HuH-7.5 (cell line): ENCODE results near the gene SCLY.
"Not testable (repeated sequence)": the region's sequence is repeated elsewhere in the genome, so short reads cannot be mapped to it uniquely, and the experiment has no call there.

Source experiments
- DNase-seq: peaks from one replicate; pipeline ENCODE4 v3.0.0; 2011; ENCODE audit warnings: low spot score

The SCLY gene

DNA sequence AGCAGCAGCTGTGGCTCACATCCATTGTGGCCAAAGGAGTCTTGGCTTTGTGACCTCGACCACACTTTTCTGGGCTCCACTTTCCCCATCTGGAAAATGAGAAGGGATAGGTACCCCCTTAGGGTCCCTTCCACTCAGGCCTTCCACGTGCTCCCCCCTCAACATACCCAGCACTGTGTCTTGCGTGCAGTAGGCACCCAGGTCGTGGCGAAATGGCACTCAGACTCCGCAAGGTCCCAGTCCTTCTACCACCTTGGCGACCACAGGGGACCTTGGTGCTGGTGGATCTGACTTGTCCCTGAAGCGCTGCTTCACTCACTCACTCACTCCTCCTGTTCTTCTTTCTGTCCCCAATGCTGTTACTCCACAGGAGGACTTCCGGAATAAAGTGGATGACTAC, 19.9 kb upstream of the SCLY start:
- DNase-seq: no peak

GRCh38 chr2:238042090-238042489, 18.7 kb upstream of the SCLY start:
- DNase-seq: no peak

DNA sequence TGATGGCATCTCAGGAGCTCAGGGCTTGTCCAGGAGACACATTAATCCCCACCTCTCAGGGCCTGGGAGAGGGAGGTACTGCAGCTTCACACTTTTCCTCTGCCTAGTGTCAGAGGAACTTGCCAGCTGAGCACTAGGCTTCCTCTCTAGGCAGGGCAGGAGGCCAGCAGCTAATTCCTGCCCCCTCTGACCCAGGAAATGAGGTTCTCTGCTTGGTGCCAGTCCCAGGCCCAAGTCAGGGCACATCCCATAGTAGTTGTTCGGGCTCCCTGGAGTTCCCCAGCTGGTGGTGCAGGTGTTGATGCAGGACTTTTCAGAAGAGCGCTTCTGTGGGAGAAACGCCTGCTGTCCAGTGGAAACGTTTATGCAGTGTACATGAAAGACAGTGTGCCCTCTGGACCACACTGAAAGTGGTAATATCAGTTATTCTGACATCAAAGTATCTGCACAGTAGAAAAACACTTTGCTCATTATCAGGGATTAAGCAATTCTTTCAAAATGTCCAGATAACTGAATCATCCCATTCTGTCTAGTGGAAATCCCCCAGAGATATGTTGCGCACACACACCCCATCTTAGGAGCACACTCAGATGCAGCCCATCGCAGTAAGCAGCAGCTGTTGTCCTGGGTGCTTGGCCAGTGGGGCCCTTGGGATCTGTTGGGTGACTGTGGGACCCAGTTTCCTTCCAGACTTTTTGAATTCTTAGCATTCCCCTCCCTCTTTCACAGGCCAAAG, 17.8 kb upstream of the SCLY start:
- DNase-seq: no peak

DNA sequence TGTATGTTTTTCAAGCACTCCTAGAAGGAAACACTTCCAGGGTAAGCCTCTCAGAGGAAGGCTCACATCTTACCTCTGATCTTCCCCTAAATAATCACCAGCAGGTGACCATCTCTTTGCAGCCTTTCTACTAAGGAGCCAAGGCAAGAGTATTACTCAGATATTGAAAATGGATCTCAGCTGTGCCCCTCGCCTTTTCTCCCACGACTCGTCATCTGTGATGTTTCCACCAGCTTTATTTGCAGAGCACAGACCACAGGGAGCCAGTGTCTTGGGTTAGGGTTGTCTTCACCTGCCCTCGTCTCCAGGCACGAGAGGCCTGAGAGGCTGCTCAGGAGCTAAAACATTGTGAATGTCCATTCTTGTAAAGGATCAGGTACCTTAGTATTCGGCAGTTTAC, 16.9 kb upstream of the SCLY start:
- no peak for DNase-seq

DNA sequence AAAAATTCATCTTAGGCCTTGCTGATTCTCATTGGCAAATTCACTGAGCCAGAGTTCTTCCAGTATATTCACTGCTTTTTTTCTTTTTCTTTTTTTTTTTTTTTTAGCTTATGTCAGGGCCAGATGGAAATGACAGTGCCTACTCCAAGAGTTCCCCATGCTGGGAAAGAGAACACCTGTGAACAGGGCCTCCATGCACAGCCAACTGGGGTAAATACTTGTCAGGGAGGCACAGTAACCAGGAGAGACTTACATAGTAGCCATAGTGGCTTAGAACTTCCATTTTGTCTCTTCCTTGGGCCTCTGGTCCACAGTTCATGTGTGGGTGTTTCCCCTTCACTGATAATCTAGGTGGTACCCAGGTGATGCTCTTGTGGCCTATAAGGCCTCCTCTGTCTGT, 15.2 kb upstream of the SCLY start:
- no peak for DNase-seq

DNA sequence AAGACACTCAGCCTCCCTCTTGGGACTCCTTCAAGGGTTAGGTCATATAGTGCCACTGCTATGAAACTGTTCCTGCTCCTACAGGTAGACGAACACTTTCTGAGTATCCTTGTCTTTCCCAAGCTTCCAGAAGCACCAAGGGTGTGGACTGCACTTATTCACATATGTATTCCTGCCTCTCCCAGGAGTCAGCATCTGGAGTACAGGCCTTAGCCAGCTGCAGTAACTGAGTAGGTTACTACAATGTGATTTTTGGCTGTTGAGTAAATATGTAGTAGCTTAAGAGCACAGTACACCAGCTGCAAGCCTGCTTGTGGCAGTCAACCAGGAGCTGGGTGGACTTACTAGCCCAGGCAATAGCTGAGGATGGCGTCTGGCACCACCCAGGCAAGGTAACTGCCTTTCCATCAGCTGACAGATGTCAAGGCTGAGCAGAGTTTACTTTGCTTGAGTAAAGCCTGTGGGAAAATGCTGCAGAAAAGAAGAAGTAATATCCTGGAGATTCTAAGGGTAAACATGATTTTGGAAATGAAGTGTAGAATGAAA, 14.0 kb upstream of the SCLY start:
- DNase-seq: no peak

DNA sequence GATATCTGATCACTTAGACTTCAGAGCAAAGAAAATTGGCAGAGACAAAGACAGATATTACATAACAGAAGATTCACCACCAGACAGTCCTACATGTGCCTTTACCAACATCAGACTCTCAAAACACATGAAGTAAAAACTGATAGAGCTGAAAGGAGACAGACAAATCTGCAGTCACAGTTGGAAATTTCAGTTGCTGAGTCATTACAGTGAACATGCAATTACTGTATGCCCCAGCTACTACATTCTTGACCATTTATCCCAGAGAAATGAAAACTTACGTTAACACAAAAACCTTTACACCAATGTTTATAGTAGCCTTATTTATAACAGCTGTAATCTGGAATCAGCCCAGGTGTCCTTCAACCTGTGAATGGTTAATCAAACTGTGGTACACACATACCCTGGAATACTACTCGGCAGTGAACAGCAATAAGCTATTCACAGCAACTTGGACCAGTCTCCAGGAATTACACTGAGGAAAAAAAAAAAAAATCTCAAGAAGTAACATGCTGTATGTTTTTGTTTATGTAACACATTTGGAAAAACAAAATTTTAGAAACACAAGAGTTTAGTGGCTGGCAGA, 7.5 kb upstream of the SCLY start:
- no peak for DNase-seq

DNA sequence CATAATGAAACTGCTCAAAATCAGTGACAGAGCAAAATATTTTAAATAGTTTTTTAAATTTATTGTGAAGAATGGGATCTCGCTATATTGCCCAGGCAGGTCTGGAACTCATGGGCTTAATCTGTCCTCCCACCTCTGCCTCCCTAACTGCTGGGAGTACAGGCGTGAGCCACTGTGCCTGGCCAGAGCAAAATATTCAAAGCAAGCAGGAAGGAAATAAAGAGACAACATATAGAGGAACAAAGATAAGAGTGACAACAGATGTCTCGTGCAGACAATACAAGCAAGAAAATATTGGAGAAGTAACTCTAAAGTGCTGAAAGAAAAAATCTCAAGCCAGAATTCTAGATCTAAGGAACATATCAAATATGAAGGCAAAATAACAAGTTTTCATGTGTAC, 5.0 kb upstream of the SCLY start:
- no peak for DNase-seq

GRCh38 chr2:238057696-238058575, 2.9 kb upstream of the SCLY start:
- DNase-seq: not testable (repeated sequence)

DNA sequence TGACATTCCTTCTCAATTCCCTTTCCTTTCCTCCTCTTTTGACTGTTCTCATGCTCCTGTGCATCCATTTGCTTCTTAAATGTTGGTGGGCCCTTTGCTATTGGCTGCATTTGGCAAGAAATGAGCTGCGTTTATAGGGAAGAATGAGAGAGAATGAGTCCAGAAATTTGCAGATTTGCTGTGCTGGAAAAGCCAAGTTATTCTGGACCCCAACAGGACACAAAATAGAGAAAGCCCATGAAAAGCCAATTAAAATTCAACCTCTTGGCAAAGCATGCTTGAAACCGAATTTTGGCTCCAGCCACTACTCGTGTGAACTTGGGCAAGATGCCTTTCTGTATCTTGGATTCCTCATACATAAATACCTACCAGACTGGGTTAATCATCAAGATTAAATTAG, 1.3 kb upstream of the SCLY start:
- no peak for DNase-seq

GRCh38 chr2:238060096-238060541, 682 bp upstream of the SCLY start:
- peak; percentile 46 for DNase-seq

GRCh38 chr2:238061315-238062202, 758 bp downstream of the SCLY start:
- peak; percentile 46 for DNase-seq

- DNase-seq: no peak
These were observed 2.8 kb downstream of the SCLY start for GRCh38 chr2:238063414-238064189.

DNA sequence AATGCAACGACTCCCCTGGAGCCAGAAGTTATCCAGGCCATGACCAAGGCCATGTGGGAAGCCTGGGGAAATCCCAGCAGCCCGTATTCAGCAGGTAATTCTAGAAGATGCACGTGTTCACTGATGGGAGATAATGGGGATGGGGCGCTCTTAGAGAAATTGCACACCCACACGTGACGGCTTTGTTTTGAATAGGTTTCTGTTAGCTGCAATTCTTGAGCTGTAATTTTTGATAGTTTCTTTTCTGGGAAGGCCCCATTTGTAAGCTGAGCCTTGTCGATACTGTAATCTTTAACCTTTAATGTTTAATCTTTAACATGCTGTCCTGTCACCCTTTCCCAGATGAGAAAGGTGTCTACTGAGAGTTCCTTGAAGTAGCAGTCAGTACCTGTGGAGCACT, 3.6 kb downstream of the SCLY start:
- DNase-seq: no peak

DNA sequence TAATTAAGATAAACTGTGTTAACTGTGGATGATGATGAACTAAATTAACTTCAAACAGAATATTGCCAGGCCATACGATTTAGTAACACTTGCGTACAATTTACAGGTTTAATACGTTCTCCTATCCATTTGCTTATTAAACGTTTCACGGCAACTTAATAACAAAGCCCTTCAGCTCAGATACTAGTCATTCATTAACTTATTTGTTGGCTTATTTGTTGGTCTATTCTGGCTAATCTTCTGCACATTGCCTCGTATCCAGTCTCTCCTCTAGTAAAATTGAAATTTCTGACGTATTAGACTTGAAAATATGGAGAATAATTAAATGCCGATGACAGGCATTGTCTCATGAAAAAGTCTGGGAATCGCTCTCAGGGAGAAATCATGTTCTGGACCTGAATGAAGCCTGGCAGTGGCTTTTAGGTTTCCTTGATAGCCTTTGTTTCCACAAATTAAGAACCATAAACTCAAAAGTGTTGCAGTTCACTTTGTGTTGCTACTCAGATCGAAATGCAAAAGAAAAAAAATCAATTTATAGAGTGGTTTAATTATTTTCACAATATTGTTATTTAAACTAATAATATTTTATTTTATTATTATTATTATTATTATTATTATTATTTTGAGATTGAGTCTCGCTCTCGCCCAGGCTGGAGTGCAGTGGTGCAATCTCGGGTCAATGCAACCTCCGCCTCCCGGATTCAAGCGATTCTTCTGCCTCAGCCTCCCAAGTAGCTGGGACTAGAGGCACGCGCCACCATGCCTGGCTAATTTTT, 4.5 kb downstream of the SCLY start:
- no peak for DNase-seq

DNA sequence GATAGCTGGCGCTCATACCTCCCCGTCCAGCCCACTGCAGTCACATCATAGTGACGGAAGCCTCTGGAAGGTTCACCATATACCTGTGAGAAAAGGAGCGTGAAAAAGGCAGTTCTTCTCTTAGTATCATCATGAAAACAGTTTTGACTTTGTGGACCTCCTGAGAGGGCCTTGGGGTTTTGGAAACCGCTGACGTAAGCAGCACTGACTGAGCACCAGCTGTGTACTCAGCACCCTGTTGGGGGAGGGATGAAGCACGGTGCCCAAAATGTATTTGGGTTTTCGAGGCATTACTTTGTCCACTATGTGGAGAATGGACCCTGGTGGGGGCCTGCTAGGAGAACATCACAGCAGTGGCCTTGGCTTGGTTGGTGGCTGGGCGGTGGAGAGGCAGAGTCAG, 5.4 kb downstream of the SCLY start:
- no peak for DNase-seq

GRCh38 chr2:238066718-238067117, 5.9 kb downstream of the SCLY start:
- not testable (repeated sequence) for DNase-seq

DNA sequence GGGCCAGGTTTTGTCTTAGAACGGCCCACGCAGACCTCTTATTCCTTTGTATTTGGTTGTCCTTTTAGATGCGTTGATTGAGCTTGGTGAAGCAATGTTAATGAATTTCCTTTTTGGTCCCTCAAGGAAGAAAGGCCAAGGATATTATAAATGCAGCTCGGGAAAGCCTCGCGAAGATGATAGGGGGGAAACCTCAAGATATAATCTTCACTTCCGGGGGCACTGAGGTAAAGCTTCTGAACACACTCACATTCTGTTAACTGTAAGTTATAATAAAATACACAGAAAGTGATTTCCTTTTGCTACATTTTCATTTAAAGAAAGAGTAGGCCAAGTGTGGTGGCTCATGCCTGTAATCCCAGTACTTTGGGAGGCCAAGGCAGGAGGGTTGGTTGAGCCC, 7.1 kb downstream of the SCLY start:
- no peak for DNase-seq

DNA sequence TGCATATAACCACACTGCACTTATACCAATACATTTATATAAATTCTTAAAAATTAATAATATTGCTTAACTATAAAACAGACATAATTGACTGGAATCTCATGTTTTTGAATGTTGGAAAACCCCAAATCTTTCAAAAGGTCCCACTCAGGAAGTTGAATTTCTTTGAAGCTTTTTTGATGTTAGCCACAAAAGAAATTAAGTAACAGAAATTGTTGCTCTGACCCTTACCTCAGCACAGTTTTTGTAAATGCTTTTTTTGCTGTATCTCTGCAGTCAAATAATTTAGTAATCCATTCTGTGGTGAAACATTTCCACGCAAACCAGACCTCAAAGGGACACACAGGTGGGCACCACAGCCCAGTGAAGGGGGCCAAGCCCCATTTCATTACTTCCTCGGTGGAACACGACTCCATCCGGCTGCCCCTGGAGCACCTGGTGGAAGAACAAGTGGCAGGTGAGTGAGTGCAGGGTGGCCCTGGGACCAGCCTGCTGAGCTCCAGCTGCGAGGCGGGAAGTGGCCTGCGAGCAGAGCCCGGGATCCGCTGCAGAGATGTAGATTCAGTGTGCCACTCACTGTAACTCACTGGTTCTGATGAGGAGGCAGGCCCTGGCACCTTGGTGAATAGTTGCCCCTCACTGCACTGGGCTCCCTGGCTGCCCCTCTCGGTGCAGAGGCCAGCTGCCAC, 8.4 kb downstream of the SCLY start:
- no peak for DNase-seq

DNA sequence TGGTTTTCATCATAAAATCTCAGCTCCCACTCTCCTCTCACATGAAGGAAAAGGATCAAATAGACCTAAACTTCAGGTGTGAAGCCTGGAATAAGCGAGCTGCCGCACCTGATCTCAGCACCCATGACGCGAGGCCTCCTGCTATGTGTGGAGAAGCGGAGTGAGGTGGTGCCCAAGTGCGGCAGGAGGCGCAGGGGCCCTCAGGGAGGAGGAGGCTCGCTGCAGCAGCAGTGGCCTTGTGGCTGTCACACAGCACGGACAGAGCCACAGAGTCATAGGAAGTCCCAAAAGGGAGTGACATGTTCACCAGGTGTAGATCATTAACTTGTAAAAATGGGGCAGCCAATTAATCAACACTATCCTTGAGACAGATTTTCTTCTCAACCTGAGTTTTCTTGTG, 9.1 kb downstream of the SCLY start:
- no peak for DNase-seq
